H1 (cell line): Measurements from ENCODE around the gene DNAAF8. TPM values are rescaled to one million over a fixed set of nuclear protein-coding genes. Genes with fewer than 3 reads are reported as not detected.

ENCODE experiments used
- CHD1 ChIP-seq: IDR thresholded peaks from 2 replicates; pipeline ENCODE4 v1.6.1; 2012; ENCODE audit warnings: low read depth, low read length, improper control_type of control experiment
- polyA plus RNA-seq, 7 experiments: library from polyadenylated mRNA; depleted of rRNA in 3 of 7; stranded (reverse) in 5 of 7; unstranded in 2 of 7; fragments of >200 nt in 5 of 7; fragments of 200-250 nt in 2 of 7; gene quantifications; 1 replicate in 5 of 7; 2 replicates in 1 of 7; 4 replicates in 1 of 7; pipeline versions ENCODE4 v1.2.1 to v1.2.3, GENCODE V29; 2011 to 2013; ENCODE audit warnings: missing spikeins in 2 of 7, mixed read lengths in 2 of 7
- total RNA-seq: library from RNA; stranded (reverse); fragmentation: NEBNext Ultra II Directional; extraction: Animal tissue kit (Norgen Biotek cat#: 25700); gene quantifications from 2 replicates; pipeline ENCODE4 v1.2.1, GENCODE V29; 2021
- TF ChIP-seq, protein P1 (sequence below): fragments of 300-600 bp; sonication (generic); IDR thresholded peaks from 2 replicates; pipeline ENCODE4 v1.7.1; 2012; ENCODE audit warnings: low read length, moderate library complexity, mild to moderate bottlenecking, inconsistent platforms; ENCODE audit not compliant: insufficient replicate concordance

DNAAF8 gene
- total and polyA plus RNA-seq, 2 of the 8 experiments (the other 6 are each of a cell fraction or from before 2014, with no cell fraction given) = 0.39 TPM; not detected in 1

DNA sequence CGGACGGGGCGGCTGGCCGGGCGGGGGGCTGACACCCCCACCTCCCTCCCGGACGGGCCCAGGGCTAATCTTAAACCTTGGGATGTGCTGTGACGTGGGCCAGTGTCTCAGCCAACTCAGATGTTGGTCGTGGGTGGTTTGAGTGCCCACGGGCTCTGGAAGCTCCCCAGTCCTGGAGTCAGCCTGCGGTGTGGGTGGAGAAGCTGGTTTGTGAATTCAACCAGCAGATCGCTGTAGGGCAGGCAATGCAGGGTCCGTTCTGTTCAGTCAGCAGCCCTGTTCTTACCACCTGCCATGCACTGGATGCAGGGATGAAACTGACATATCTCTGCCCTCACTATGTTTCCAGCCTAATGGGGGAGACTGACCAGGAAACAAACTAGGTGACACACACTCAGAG lies 40.7 kb downstream of the DNAAF8 start (continued):
- TF ChIP-seq, protein P1, sequence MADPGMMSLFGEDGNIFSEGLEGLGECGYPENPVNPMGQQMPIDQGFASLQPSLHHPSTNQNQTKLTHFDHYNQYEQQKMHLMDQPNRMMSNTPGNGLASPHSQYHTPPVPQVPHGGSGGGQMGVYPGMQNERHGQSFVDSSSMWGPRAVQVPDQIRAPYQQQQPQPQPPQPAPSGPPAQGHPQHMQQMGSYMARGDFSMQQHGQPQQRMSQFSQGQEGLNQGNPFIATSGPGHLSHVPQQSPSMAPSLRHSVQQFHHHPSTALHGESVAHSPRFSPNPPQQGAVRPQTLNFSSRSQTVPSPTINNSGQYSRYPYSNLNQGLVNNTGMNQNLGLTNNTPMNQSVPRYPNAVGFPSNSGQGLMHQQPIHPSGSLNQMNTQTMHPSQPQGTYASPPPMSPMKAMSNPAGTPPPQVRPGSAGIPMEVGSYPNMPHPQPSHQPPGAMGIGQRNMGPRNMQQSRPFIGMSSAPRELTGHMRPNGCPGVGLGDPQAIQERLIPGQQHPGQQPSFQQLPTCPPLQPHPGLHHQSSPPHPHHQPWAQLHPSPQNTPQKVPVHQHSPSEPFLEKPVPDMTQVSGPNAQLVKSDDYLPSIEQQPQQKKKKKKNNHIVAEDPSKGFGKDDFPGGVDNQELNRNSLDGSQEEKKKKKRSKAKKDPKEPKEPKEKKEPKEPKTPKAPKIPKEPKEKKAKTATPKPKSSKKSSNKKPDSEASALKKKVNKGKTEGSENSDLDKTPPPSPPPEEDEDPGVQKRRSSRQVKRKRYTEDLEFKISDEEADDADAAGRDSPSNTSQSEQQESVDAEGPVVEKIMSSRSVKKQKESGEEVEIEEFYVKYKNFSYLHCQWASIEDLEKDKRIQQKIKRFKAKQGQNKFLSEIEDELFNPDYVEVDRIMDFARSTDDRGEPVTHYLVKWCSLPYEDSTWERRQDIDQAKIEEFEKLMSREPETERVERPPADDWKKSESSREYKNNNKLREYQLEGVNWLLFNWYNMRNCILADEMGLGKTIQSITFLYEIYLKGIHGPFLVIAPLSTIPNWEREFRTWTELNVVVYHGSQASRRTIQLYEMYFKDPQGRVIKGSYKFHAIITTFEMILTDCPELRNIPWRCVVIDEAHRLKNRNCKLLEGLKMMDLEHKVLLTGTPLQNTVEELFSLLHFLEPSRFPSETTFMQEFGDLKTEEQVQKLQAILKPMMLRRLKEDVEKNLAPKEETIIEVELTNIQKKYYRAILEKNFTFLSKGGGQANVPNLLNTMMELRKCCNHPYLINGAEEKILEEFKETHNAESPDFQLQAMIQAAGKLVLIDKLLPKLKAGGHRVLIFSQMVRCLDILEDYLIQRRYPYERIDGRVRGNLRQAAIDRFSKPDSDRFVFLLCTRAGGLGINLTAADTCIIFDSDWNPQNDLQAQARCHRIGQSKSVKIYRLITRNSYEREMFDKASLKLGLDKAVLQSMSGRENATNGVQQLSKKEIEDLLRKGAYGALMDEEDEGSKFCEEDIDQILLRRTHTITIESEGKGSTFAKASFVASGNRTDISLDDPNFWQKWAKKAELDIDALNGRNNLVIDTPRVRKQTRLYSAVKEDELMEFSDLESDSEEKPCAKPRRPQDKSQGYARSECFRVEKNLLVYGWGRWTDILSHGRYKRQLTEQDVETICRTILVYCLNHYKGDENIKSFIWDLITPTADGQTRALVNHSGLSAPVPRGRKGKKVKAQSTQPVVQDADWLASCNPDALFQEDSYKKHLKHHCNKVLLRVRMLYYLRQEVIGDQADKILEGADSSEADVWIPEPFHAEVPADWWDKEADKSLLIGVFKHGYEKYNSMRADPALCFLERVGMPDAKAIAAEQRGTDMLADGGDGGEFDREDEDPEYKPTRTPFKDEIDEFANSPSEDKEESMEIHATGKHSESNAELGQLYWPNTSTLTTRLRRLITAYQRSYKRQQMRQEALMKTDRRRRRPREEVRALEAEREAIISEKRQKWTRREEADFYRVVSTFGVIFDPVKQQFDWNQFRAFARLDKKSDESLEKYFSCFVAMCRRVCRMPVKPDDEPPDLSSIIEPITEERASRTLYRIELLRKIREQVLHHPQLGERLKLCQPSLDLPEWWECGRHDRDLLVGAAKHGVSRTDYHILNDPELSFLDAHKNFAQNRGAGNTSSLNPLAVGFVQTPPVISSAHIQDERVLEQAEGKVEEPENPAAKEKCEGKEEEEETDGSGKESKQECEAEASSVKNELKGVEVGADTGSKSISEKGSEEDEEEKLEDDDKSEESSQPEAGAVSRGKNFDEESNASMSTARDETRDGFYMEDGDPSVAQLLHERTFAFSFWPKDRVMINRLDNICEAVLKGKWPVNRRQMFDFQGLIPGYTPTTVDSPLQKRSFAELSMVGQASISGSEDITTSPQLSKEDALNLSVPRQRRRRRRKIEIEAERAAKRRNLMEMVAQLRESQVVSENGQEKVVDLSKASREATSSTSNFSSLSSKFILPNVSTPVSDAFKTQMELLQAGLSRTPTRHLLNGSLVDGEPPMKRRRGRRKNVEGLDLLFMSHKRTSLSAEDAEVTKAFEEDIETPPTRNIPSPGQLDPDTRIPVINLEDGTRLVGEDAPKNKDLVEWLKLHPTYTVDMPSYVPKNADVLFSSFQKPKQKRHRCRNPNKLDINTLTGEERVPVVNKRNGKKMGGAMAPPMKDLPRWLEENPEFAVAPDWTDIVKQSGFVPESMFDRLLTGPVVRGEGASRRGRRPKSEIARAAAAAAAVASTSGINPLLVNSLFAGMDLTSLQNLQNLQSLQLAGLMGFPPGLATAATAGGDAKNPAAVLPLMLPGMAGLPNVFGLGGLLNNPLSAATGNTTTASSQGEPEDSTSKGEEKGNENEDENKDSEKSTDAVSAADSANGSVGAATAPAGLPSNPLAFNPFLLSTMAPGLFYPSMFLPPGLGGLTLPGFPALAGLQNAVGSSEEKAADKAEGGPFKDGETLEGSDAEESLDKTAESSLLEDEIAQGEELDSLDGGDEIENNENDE = no peak
- no peak for TF ChIP-seq CHD1
- TF ChIP-seq, all 59 proteins: peak for 0
